OCI-LY1 (cell line): ENCODE measurements around the gene AGBL3.

ENCODE experiments used
- H2AFZ ChIP-seq: fragments of 200-600 bp; sonication (generic), shearing (Covaris generic); 2 replicates; pipeline ENCODE4 v1.6.0; 2014; ENCODE audit warnings: antibody characterized with exemption, mild to moderate bottlenecking, low read length
- H3F3A ChIP-seq: fragments of 200-600 bp; sonication (generic), shearing (Covaris generic); 2 replicates; pipeline ENCODE4 v1.6.0; 2014; ENCODE audit warnings: mild to moderate bottlenecking, antibody characterized with exemption, low read length, moderate library complexity; ENCODE audit not compliant: insufficient read depth
- H3K27ac ChIP-seq: fragments of 200-600 bp; sonication (generic); 2 replicates; pipeline ENCODE4 v1.5.1; 2014; ENCODE audit warnings: low read length, mixed run types, mild to moderate bottlenecking, low read depth; ENCODE audit not compliant: poor library complexity, severe bottlenecking
- H3K27me3 ChIP-seq: fragments of 200-600 bp; sonication (generic); 2 replicates; pipeline ENCODE4 v1.6.0; 2014; ENCODE audit warnings: antibody characterized with exemption, mild to moderate bottlenecking, low read length, moderate library complexity; ENCODE audit not compliant: insufficient read depth
- H3K36me3 ChIP-seq: fragments of 200-600 bp; sonication (generic); 2 replicates; pipeline ENCODE4 v1.6.1; 2014; ENCODE audit warnings: mild to moderate bottlenecking, antibody characterized with exemption, low read length, moderate library complexity, mixed read lengths; ENCODE audit not compliant: insufficient read depth
- H3K4me1 ChIP-seq: fragments of 200-600 bp; sonication (generic); 2 replicates; pipeline ENCODE4 v1.5.1; 2014; ENCODE audit warnings: mild to moderate bottlenecking, low read length, moderate library complexity; ENCODE audit not compliant: insufficient read depth, severe bottlenecking
- H3K4me2 ChIP-seq: fragments of 200-600 bp; sonication (generic), shearing (Covaris generic); 2 replicates; pipeline ENCODE4 v1.6.1; 2014; ENCODE audit warnings: low read length
- H3K4me3 ChIP-seq: fragments of 200-600 bp; sonication (generic); 2 replicates; pipeline ENCODE4 v1.5.1; 2014; ENCODE audit warnings: low read length, low read depth, mild to moderate bottlenecking, mixed read lengths; ENCODE audit not compliant: poor library complexity, severe bottlenecking
- H3K79me2 ChIP-seq: fragments of 200-600 bp; shearing (Covaris generic); 2 replicates; pipeline ENCODE4 v1.6.1; 2016; ENCODE audit warnings: mixed run types, low read length, mixed read lengths; ENCODE audit not compliant: insufficient read depth
- H3K9ac ChIP-seq: fragments of 200-600 bp; sonication (generic), shearing (Covaris generic); 2 replicates; pipeline ENCODE4 v1.6.1; 2014; ENCODE audit warnings: mild to moderate bottlenecking, low read length, mixed read lengths
- H3K9me2 ChIP-seq: fragments of 200-600 bp; sonication (generic), shearing (Covaris generic); 2 replicates; pipeline ENCODE4 v1.6.1; 2014; ENCODE audit warnings: low read depth, mild to moderate bottlenecking, low read length, mixed read lengths
- H3K9me3 ChIP-seq: fragments of 200-600 bp; shearing (Covaris generic); 2 replicates; pipeline ENCODE4 v1.6.1; 2014; ENCODE audit warnings: low read length, mixed read lengths
- H4K20me1 ChIP-seq: fragments of 200-600 bp; sonication (generic), shearing (Covaris generic); 2 replicates; pipeline ENCODE4 v1.6.0; 2016; ENCODE audit warnings: mild to moderate bottlenecking, low read length; ENCODE audit not compliant: insufficient read depth
- CTCF ChIP-seq: fragments of 200-600 bp; sonication (generic), shearing (Covaris generic); IDR thresholded peaks from 2 replicates; pipeline ENCODE4 v1.5.1; 2017; ENCODE audit warnings: mild to moderate bottlenecking, antibody characterized with exemption, low read length, moderate library complexity, mixed read lengths
- EZH2 ChIP-seq: fragments of 200-600 bp; sonication (generic), shearing (Covaris generic); IDR thresholded peaks from 2 replicates; pipeline ENCODE4 v1.8.0; 2017; ENCODE audit warnings: borderline replicate concordance, mixed run types, mild to moderate bottlenecking, antibody characterized with exemption, low read length, moderate library complexity, mixed read lengths

AGBL3 gene

GRCh38 chr7:134939136-134939535 lies 47.2 kb upstream of the AGBL3 start:
- H3K27ac ChIP-seq = no peak overlapping the region
- H2AFZ ChIP-seq = no peak overlapping the region
- no peak overlapping the region for H3K9ac ChIP-seq
- H3F3A ChIP-seq = no peaks in the 10 kb centered on the region
- H3K4me3 ChIP-seq = no peak overlapping the region
- H3K9me3 ChIP-seq = no peaks in the 10 kb centered on the region
- TF ChIP-seq EZH2 = no peak
- TF ChIP-seq CTCF = no peak
- no peaks in the 10 kb centered on the region for H3K9me2 ChIP-seq
- no peaks in the 10 kb centered on the region for H3K27me3 ChIP-seq
- no peaks in the 10 kb centered on the region for H3K4me1 ChIP-seq
- H3K79me2 ChIP-seq = no peaks in the 10 kb centered on the region
- no peaks in the 10 kb centered on the region for H4K20me1 ChIP-seq
- H3K36me3 ChIP-seq = no peaks in the 10 kb centered on the region
- H3K4me2 ChIP-seq = no peak overlapping the region

- H3K9me2 ChIP-seq = no peaks in the 10 kb centered on the region
- H3K4me2 ChIP-seq = no peak overlapping the region
- no peak overlapping the region for H3K4me3 ChIP-seq
- no peak overlapping the region for H2AFZ ChIP-seq
- no peaks in the 10 kb centered on the region for H3F3A ChIP-seq
- H3K27me3 ChIP-seq = no peaks in the 10 kb centered on the region
- no peak overlapping the region for H3K9ac ChIP-seq
- no peaks in the 10 kb centered on the region for H3K4me1 ChIP-seq
- no peaks in the 10 kb centered on the region for H3K79me2 ChIP-seq
- no peaks in the 10 kb centered on the region for H3K36me3 ChIP-seq
- TF ChIP-seq CTCF (no peak), EZH2 (no peak)
- H3K27ac ChIP-seq = no peak overlapping the region
- no peaks in the 10 kb centered on the region for H3K9me3 ChIP-seq
- H4K20me1 ChIP-seq = no peaks in the 10 kb centered on the region
Measured at GRCh38 chr7:134940729-134941128, 45.6 kb upstream of the AGBL3 start.

- H3K9me2 ChIP-seq = no peaks in the 10 kb centered on the region
- TF ChIP-seq EZH2 = no peak
- TF ChIP-seq CTCF = no peak
- no peaks in the 10 kb centered on the region for H3K27me3 ChIP-seq
- H4K20me1 ChIP-seq = no peaks in the 10 kb centered on the region
- H3K79me2 ChIP-seq = no peaks in the 10 kb centered on the region
- H3K4me1 ChIP-seq = no peaks in the 10 kb centered on the region
- H2AFZ ChIP-seq = no peak overlapping the region
- no peaks in the 10 kb centered on the region for H3K9me3 ChIP-seq
- H3K4me3 ChIP-seq = no peak overlapping the region
- no peak overlapping the region for H3K9ac ChIP-seq
- H3K27ac ChIP-seq = no peak overlapping the region
- no peaks in the 10 kb centered on the region for H3F3A ChIP-seq
- no peak overlapping the region for H3K4me2 ChIP-seq
- H3K36me3 ChIP-seq = no peaks in the 10 kb centered on the region
Measured at GRCh38 chr7:134941185-134941900, 45.0 kb upstream of the AGBL3 start.
